Right renal cortex interstitium (tissue), 3 donors: ENCODE results near the gene SRRM3. TPM values are rescaled to one million over a fixed set of nuclear protein-coding genes. Genes with fewer than 3 reads are reported as not detected.
"Not testable (repeated sequence)": the region's sequence is repeated elsewhere in the genome, so short reads cannot be mapped to it uniquely, and the experiment has no call there.

ENCODE experiments used
- DNase-seq, 3 donors: peaks; one replicate each; pipeline ENCODE4 v3.0.0-alpha.2; 2013; ENCODE audit warnings: low read depth in 3 of 3, low spot score in 2 of 3
- polyA plus RNA-seq, 3 donors: library from polyadenylated mRNA; unstranded; fragments of 120-200 nt; gene quantifications; one replicate each; pipeline ENCODE4 v1.2.1, GENCODE V29; 2013; ENCODE audit not compliant: insufficient read length in 3 of 3

The SRRM3 gene
- polyA plus RNA-seq, 3 donors: 0.86 to 2.3 (median 1.1) TPM

DNA sequence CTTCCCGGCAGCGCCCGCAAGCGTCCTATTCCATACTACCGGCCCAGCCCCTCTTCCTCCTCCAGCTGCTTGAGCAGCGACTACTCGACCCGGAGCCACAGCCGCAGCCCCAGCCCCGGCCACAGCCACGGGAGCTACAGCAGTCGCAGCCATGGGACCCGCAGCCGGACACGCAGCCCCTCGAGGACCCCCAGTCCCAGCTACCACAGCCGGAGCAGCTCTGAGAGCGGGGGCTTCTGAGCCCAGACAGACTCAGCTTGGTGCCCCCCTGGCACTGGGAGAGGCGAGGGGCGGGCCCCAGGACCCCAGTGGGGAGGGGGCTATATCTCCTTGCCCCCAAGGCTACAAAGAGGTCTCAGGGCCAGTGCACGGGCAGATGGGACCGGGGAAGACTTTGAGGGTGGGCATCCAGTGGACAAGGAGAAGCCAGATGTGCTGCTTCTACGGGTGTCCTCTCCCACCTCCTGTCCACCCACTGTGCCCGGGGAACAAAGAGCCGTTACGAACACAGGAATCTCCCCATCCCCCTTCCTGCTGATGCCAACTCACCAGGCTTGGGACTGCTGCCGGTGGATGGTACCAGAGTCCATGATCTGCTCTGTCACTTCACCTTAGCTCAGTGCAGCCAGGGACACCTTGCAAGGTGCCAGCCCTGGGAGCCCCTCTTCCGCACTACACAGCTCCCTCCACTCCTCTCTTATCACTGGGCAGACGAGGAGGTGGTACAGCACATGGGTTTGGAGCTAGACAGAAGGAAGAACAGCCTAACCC lies 84.1 kb downstream of the SRRM3 start:
- no peak for DNase-seq

DNA sequence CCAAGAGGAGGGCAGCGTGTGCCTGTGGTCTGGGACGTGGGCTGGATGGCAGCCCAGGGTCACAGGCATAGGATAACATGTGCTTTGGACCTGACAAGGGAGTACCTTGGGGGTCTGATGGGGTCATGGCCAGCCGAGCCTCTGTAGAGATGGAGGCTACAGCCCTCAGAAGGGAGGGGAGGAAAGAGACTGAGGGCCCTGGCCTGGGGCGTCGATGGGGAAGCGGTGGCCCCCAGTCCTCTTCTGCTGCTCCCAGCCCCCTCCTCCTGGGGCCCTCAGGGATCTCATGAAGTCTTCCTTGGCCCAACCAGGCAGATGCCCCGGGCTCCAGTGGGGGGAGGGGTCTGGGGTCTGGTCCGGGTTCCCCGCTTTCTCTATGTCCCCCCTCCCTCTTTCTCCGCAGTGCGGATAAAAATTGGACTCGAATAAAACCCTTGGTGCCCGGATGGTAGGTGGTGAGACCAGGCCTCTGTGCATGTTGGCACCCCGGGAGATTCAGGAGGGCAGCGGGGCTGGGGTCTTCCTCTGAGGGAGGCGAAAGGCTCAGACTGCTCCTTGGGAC lies 85.2 kb downstream of the SRRM3 start:
- DNase-seq: no peak

DNA sequence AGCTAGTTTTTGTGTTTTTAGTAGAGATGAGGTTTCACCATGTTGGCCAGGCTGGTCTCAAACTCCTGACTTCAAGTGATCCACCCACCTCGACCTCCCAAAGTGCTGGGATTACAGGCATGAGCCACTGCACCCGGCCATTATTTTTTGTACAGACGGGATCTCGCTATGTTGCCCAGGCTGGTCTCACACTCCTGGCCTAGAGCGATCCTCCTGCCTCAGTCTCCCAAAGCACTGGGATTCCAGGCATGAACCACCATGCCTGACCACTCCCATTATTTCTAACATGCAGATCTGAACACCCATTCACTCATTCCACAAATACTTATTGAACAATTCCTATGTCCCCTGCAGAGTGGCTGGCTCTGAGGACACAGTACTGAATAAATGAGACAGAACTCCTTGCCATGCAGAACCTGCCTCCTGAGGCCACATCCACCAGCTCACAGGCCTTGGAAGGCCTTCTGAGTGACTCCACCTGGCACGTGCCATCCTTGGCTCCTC lies 89.2 kb downstream of the SRRM3 start:
- DNase-seq: not testable (repeated sequence)

DNA sequence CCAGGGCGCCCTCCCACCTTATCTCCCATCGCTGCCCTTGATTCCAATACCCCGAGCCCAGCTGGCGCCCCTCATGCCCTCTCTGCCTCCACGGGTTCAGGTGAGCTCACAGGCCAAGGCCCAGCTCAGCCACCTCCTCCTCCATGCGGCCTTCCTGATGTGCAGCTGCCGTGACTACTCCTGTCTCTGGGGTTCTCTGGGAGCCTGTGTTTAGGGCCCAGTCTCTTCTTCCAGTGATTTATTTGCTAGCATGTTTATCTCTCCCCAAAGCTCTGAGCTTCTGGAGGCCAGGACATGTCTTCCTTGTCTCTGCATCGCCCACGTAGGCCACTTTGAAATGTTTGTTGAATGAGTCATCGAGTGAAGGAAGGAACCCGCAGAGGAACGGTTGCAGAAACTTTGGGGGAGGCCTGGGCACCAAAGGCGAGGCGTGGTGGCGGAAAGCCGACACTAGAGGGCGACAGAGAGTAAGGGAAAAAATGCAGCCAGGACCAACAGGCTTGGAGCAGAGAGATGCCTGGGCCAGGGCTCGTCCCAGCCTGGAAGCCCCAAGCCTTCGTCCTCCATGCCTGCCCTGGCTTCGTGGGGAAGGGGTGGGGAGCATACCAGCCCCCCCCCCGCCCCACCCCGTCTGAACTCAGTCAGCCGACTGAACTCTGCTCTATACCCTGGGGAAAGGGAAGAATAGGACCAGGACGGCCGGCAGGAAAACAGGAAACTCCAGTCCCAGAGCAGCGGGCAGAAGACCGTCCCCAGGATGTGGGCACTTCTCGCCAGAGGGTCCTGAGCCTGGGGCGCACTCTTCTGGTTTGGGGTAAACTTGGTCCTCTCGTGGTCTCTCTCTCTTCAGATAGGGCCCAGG lies 89.9 kb downstream of the SRRM3 start:
- DNase-seq: peak; percentile 70 to 77 (median 74)

DNA sequence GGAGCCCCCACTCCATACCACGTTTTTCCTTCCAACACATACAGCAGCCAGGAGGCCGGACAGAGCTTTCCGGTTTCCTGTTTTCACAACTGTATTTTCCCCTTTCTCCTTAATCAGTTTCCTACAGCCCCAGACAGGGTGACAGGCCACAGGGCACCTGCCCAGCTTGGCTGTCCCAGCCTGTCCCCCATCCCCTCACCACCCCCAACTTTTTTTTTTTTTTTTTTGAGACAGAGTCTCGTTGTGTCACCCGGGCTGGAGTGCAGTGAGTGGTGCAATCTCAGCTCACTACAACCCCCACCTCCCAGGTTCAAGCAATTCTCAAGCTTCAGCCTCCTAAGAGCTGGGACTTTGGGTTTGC lies 90.5 kb downstream of the SRRM3 start:
- no peak for DNase-seq

DNA sequence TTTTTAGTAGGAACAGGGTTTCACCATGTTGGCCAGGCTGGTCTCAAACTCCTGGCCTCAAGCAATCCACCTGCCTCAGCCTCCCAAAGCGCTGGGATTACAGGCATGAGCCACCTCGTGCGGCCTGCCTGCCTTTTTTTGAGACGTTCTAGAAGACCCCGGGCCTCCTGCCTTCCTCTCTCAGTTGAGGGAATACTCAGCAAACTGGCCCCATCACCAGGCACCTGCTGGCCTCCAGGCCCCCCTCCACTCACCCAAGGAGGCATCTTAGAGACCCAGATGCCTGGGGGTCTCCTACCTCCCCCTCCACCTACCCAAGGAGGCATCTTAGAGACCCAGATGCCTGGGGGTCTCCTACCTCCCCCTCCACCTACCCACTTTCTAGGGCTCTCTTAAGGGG lies 91.2 kb downstream of the SRRM3 start:
- DNase-seq: not testable (repeated sequence)

DNA sequence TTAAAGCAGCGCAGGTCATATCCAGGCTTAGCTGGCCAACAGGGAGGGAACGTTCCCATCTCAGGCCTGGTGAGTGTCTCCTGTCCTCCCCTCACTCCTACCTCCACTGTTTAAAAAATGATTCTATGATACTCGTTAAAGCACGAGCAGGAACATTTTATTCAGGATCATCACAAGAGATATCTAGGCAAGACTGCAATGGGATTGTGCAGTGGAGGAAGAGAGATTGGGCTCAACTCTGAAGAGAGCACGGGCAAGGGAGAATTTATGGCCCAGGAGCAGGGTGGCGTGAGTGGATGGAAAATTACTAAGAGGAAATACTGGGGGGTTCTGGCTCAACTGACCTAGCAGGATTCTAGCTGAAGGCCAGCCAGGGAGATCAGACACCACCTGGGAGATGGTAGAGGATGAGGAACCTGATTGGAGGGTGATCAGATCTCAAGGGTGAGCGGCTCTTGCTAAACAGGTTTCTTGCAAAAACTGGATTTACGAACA lies 91.8 kb downstream of the SRRM3 start:
- no peak for DNase-seq

DNA sequence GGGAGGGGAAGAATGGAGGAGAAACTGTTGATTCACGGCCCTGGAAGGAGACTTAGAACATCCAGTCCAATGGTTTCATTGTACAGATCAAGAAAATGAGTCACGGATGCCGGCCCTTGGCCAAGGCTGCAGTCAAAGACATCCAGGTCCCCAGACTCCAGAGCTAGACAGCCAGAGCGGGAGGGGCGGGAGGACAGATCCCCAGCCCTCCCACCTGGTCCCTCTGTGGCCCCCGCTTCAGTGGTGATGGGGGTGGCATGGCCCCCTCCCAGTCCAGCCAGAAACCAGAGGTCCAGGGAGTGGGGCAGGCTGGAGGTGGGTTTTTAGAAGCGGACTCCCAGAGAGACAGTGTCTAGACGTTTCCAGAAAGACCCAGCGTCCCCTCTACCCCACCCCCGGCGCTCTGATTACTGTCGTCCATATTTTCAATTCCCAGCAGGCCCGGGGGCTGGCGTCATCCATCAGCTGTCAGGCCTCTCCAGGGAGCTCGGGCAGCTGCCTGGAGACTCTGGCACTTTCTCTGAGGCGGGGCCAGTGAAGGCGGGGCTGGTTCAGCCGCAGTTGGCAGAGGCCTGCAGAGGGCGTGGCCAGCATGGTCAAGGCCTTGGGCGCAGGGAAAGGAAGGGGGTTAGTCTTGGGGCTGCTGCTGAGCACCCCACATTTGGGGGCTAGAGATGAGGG lies 92.8 kb downstream of the SRRM3 start:
- DNase-seq: peak in 1 of 3 donors; percentile 72

DNA sequence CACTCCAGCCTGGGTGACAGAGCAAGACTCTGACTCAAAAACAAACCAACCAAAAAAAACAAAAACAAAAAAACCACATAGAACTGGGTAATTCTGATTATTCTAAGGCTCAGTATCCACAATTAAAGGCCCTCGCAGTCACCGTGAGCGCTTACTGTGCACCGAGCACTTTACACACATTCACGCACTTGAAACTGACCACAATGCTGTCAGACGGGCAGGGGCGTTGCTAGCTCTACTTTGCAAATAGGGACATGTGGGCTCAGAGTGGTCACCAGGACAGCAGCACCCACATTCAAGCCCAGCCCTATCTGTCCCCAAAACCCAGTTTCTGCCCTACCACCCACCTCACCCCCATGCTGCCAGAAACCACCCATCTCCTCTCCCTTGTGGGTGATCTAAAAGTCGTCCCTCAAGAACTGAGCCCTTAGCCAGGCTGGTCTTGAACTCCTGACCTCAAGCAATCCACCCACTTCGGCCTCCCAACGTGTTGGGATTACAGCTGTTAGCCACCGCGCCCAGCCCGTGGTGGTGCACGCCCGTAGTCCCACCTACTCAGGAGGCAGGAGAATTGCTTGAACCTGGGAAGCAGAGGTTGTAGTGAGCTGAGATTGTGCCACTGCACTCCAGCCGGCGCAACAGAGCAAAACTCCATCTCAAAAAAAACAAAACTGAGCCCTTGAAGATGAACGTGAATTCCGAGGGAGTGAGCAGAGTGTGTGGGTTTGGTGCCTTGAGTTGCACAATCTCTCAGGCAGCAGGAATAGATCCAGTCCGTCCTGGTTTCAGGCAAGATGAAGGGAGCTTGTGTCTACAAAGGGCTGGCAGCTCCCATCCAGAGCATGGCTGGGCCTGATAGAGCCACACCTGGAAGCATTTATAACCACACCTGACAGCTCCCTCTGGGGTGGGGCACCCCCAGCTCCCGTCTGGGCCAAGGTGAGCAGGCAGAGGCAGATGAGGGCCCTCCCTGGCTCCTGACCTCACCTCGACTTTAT lies 95.3 kb downstream of the SRRM3 start:
- no peak for DNase-seq

DNA sequence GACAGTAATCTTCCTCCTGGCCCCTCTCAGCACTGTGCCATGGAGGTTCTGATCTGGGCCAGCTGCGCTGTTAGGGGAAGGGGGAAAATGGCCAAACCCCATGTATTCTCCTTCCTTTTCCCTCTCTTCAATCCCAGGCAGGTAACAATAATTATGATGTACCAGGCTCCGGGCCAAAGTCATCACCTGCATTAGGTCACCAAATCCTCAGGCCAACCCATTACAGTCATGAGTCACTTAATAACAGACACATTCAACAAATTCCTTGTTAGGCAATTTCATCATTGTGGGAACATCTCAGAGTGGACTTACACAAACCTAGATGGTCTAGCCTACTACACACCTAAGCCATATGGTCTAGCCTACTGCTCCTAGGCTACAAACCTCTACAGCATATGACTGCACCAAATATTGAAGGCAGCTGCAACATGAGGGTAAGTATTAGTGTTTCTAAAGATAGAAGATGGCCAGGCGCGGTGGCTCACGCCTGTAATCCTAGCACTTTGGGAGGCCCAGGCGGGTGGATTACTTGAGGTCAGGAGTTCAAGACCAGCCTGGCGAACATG lies 98.6 kb downstream of the SRRM3 start:
- no peak for DNase-seq

DNA sequence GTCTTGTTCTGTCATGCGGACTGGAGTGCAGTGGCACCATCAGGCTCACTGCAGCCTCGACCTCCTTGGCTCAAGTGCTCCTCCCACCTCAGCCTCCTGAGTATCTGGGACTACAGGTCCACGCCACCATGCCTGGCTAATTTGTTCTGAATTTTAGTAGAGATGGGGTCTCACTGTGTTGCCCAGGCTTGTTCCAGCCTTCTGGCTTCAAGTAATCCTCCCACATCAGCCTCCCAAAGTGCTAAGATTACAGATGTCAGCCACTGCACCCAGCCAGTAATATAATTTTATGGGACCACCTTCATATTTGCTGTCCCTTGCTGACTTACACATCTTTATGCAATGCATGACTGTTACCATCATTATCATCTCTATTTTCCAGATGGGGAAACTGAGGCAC lies 99.3 kb downstream of the SRRM3 start:
- no peak for DNase-seq

DNA sequence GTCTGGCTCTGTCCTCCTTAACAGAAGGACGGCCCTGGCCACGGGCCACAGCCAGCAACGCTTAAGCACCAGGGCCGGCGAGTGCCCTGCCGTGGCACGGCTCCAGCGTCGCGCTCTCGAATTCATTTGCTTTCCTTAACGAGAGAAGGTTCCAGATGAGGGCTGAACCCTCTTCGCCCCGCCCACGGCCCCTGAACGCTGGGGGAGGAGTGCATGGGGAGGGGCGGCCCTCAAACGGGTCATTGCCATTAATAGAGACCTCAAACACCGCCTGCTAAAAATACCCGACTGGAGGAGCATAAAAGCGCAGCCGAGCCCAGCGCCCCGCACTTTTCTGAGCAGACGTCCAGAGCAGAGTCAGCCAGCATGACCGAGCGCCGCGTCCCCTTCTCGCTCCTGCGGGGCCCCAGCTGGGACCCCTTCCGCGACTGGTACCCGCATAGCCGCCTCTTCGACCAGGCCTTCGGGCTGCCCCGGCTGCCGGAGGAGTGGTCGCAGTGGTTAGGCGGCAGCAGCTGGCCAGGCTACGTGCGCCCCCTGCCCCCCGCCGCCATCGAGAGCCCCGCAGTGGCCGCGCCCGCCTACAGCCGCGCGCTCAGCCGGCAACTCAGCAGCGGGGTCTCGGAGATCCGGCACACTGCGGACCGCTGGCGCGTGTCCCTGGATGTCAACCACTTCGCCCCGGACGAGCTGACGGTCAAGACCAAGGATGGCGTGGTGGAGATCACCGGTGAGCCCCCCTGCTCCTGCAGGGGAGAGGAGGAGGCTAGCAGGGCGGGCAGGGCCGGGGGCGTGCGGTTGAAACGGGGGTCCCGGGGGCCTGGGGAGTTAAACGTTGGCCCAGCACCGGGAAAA lies 100.9 kb downstream of the SRRM3 start, which contains the start of gene HSPB1:
Gene HSPB1 (plus strand): TSS at position 327 of the 855 bp plus-strand sequence. CDS start 40 bp downstream, at position 367.
- no peak for DNase-seq

DNA sequence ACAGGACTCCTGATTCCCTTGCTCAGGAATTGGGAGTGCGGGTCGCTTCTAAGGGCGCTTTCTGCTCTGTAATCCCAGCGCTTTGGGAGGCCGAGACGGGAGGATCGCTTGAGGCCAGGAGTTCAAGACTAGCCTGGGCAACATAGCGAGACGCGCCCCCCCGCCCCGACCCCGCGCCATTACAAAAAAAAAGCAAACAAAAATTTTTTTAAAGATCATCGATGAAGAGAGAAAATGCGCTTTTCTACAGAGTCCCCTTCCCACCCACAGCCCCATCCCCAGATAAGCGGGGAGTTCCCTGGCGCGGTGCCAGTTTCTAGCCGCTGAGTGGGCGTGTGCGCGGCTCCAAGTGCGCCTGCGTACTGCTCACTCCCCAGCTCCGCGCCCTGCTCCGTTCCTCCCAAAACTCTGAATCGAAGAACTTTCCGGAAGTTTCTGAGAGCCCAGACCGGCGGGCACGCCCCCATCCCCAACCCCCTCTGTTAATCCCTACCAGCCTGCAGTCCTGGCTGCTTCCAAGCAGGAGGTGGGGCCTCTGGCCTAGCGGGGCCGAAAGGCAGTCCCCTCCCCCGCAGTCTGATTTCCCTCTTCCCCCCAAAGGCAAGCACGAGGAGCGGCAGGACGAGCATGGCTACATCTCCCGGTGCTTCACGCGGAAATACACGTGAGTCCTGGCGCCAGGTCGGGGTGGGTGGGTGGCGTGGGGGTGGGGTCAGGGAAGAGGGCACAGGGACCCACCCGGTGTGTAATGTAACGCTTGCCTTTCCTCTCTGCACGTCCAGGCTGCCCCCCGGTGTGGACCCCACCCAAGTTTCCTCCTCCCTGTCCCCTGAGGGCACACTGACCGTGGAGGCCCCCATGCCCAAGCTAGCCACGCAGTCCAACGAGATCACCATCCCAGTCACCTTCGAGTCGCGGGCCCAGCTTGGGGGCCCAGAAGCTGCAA lies 101.8 kb downstream of the SRRM3 start:
- DNase-seq: peak in 2 of 3 donors; percentile 80 to 82

DNA sequence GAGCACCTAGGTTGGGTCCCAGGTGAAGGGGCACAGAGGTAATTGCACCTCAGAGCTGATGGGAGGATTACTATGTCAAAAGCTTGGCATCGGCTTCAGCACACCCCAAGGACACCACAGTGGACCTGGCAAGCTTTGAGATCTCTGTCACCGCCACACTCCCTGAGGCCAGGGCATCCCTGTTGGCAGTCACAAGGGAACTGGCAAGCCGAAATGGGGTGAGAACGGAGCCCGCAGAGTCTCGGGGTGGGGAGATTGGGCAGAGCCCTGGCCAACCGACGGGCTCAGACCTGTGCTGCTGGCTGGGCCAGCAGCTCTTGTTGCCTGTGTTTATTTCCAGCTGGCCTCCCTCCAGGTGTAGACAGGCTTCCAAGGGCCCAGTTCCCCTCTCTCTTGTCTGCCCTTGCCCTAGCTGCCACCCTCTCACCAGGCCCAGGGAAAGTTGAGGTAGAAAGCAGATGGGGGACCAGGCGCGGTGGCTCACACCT lies 103.2 kb downstream of the SRRM3 start:
- DNase-seq: no peak

DNA sequence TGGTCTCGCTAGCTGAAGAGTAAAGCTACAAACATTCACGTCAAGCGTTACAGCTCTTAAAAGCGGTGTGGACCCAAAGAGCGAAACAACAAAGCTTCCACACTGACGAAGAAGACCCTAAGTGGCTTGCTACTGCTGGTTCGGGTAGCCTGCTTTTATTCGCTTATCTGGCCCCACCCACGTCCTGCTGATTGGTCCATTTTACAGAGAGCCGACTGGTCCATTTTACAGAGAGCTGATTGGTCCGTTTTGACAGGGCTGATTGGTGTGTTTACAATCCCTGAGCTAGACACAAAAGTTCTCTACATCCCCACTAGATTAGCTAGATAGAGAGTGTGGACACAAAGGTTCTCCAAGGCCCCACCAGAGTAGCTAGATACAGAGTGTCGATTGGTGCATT lies 107.2 kb downstream of the SRRM3 start:
- DNase-seq: not testable (repeated sequence)

DNA sequence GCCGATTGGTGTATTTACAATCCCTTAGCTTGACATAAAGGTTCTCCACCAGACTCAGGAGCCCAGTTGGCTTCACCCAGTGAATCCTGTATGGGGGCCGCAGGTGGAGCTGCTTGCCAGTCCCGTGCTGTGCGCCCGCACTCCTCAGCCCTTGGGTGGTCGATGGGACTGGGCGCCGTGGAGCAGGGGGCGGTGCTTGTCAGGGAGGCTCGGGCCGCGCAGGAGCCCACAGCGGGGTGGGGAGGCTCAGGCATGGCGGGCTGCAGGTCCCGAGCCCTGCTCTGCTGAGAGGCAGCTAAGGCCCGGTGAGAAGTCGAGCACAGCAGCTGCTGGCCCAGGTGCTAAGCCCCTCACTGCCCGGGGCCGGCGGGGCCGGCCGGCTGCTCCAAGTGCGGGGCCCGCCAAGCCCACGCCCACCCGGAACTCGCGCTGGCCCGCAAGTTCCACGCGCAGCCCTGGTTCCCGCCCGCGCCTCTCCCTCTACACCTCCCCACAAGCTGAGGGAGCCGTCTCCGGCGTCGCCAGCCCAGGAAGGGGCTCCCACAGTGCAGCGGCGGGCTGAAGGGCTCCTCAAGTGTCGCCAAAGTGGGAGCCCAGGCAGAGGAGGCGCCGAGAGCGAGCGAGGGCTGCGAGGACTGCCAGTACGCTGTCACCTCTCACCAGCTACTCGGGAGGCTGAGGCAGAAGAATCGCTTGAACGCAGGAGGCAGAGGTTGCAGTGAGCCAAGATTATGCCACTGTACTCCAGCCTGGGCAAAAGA lies 107.8 kb downstream of the SRRM3 start:
- DNase-seq: not testable (repeated sequence)
